Fibroblast of lung (primary cell): Measurements from ENCODE around the gene CAPN15.

Experiments
- EZH2 ChIP-seq: IDR thresholded peaks from 2 replicates; pipeline ENCODE4 v1.5.1; 2012; ENCODE audit warnings: low read length, control low read depth, mild to moderate bottlenecking; ENCODE audit errors: missing control alignments
- TF ChIP-seq, protein P1 (sequence below), 2 donors: IDR thresholded peaks in 1 of 2; conservative IDR thresholded peaks in 1 of 2; 1 replicate in 1 of 2; 2 replicates in 1 of 2; pipeline ENCODE4 v1.5.1; 2011 to 2012; ENCODE audit warnings: low read length in 2 of 2, control low read depth in 1 of 2, inconsistent platforms in 1 of 2, low read depth in 1 of 2, mild to moderate bottlenecking in 1 of 2

DNA sequence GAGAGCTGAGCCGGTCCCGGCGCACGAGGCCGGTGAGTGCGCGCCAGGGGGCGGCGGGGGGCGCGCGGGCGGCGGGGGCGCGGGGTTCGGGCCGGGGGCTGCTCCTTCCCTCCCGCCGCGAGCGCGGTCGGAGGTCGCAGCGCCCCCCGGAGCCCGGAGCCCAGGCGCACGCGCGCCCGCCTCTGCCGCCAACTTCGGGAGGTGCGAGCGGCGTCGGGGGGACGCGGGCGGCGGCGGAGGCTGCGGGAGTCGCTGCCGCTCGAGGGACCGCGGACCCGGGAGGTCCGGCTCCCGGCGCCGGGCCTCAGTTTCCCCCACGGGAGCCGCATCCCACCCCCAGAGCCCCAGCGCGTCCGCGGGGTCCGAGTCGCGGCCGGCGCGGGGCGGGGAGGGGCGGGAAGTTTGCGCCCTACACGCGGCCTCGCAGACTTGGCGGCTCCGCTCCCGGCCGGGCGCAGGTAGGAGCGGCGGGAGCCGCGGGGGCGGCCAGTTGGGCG is 32.7 kb downstream of the CAPN15 start, which contains the start of gene PRR35:
- TF ChIP-seq EZH2 = no peak
- TF ChIP-seq, protein P1, sequence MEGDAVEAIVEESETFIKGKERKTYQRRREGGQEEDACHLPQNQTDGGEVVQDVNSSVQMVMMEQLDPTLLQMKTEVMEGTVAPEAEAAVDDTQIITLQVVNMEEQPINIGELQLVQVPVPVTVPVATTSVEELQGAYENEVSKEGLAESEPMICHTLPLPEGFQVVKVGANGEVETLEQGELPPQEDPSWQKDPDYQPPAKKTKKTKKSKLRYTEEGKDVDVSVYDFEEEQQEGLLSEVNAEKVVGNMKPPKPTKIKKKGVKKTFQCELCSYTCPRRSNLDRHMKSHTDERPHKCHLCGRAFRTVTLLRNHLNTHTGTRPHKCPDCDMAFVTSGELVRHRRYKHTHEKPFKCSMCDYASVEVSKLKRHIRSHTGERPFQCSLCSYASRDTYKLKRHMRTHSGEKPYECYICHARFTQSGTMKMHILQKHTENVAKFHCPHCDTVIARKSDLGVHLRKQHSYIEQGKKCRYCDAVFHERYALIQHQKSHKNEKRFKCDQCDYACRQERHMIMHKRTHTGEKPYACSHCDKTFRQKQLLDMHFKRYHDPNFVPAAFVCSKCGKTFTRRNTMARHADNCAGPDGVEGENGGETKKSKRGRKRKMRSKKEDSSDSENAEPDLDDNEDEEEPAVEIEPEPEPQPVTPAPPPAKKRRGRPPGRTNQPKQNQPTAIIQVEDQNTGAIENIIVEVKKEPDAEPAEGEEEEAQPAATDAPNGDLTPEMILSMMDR (conservative IDR thresholded peaks at IDR 0.05 in 1 of 2, IDR thresholded peaks at IDR 0.05 in 1 of 2; ENCODE audit: low read depth in 1 of 2, low read length in 2 of 2) = no peak
